KOPT-K1 (cell line): ENCODE measurements around the gene UBP1.
"Not testable (repeated sequence)": the region's sequence is repeated elsewhere in the genome, so short reads cannot be mapped to it uniquely, and the experiment has no call there.

Source experiments
- H3K27ac ChIP-seq: fragments of 200-600 bp; sonication (generic); 2 replicates; pipeline ENCODE4 v1.5.1; 2016; ENCODE audit warnings: antibody characterized with exemption, mild to moderate bottlenecking, low read depth, low read length; ENCODE audit not compliant: poor library complexity, severe bottlenecking
- H3K36me3 ChIP-seq: fragments of 200-600 bp; sonication (generic); 2 replicates; pipeline ENCODE4 v1.5.1; 2017; ENCODE audit warnings: antibody characterized with exemption, mild to moderate bottlenecking, low read length, moderate library complexity; ENCODE audit not compliant: insufficient read depth
- H3K9me3 ChIP-seq: fragments of 200-600 bp; sonication (generic); 2 replicates; pipeline ENCODE4 v1.5.1; 2017; ENCODE audit warnings: antibody characterized with exemption, low read length, mild to moderate bottlenecking; ENCODE audit not compliant: insufficient read depth, poor library complexity, severe bottlenecking

UBP1 gene

GRCh38 chr3:33441225-33441976 is 1.2 kb upstream of the UBP1 start:
- Histone ChIP-seq H3K9me3 (no peaks in the 10 kb centered on the region), H3K36me3 (no peaks in the 10 kb centered on the region), H3K27ac (peak overlapping the region; percentile 97)

- no peaks in the 10 kb centered on the region for H3K36me3 ChIP-seq
- peak overlapping the region; percentile 97 for H3K27ac ChIP-seq
Observed at GRCh38 chr3:33439546-33440327, 468 bp downstream of the UBP1 start.

DNA sequence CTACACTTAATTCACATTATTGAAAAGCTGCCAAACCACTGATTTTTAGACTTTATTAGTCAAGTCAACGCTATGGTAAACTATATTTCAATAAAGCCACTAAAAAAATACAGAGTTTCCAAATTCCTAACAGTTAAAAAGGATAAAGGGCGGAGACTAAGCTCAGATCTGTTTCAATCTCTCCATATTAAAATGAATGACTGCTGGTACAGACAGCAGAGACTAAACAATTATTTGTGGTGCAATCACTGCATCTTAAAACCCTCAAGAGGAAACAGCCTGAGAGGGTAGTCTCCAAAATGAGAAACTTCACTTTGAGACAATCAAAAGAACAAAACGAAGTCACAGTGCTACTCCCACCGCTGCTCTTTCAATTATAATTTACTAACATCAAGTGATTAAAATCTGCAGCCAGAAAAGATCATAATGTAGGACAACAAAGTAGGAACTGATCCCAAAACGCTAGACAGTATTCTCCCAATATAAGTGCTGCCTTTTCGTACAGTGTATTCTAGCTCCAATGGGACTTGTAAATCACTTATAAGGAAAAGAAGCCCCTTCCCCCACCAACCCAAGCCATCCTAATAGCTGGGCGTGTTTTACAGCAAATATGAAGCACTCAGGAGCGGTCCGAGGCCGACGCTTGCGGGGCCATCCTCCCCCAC is 1.2 kb downstream of the UBP1 start:
- Histone ChIP-seq H3K36me3 (no peaks in the 10 kb centered on the region), H3K27ac (peak overlapping the region; percentile 97), H3K9me3 (no peaks in the 10 kb centered on the region)

More at GRCh38 chr3:33439546-33440327, 468 bp downstream of the UBP1 start:
- H3K9me3 ChIP-seq: no peaks in the 10 kb centered on the region

DNA sequence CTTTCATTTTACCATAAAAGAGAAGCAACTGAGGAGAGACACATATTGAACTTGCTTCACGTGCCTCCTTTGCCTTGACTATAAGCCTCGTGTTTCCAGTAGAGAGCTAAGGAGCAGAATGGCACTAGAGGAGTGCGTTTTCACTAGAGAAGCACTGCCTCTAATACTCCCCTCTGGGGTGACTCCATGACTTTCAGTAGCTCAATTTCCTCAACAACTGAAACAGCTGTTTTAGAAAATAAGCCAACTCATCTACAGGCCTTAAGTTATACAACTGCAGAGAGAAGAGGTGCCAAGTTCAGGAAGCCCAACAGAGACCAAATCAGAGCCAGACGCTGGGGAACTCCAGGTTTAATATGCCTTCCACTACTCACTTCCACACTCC is 1.9 kb downstream of the UBP1 start:
- no peaks in the 10 kb centered on the region for H3K36me3 ChIP-seq
- H3K27ac ChIP-seq: peak overlapping the region; percentile 97
- H3K9me3 ChIP-seq: no peaks in the 10 kb centered on the region

GRCh38 chr3:33437556-33438283 is 2.5 kb downstream of the UBP1 start:
- Histone ChIP-seq H3K36me3 (no peaks in the 10 kb centered on the region), H3K27ac (peak overlapping the region; percentile 97), H3K9me3 (no peaks in the 10 kb centered on the region)

GRCh38 chr3:33433843-33434242 is 6.4 kb downstream of the UBP1 start:
- Histone ChIP-seq H3K36me3 (no peaks in the 10 kb centered on the region), H3K27ac (no peak overlapping the region), H3K9me3 (no peaks in the 10 kb centered on the region)

DNA sequence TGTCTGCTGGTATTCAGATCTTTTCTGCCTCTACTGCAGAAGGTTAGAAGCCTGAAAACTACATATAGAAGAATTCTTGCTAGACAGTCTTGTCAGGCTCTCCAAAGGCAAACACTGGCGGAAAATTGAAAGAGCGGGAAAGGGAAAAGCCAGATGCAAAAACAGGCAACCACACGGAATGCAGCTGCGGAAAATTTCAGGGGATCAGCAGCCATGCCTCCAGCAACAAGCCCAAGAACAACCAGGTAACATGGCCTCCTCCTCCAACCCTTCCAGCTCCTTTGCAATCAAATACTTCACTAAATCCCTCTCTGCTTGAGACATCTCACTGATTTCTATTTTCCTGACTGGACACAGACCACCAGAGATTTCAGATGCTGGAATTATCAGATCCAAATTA is 9.6 kb downstream of the UBP1 start:
- no peaks in the 10 kb centered on the region for H3K9me3 ChIP-seq
- peaks cover under 1% of the 10 kb centered on the region; the same call in 1 of the 2 replicates for H3K36me3 ChIP-seq
- no peak overlapping the region for H3K27ac ChIP-seq

DNA sequence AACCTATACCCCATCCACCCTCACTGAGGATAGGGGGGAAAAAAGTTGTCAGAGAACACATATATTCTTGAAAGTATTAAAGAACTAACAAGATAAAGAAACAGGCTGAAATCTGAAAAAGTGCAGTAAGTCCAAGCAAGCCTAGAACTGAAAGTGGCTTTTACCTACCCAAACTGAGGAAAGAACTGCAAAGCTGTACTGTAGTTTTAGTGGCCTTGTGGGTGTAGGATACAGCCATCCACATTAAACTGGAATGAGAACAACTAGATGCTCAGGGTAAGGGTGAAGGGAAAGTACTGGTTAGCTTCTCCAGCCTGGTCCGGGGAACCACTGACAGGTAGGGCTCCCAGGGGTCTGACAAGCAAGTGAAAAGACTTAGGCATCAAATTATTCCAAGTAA is 10.1 kb downstream of the UBP1 start:
- Histone ChIP-seq H3K36me3 (peaks cover 6% of the 10 kb centered on the region), H3K27ac (no peak overlapping the region), H3K9me3 (no peaks in the 10 kb centered on the region)

DNA sequence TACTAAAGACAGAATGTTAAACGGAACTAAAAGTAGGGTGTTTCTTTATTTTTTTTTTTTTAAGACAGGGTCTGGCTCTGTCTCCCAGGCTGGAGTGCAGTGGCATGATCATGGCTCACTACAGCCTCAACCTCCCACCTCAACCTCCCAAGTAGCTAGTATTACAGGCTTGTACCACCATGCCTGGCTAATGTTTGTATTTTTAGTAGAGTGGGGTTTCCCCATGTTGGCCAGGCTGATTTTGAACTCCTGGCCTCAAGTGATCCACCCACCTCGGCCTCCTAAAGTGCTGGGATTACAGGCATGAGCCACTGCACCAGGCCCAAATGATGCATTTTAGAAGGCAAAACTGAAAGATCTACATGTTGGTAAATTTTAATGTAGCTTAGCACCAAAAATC is 10.9 kb downstream of the UBP1 start:
- peaks cover 13% of the 10 kb centered on the region for H3K36me3 ChIP-seq
- not testable (repeated sequence) for H3K9me3 ChIP-seq, H3K27ac ChIP-seq

DNA sequence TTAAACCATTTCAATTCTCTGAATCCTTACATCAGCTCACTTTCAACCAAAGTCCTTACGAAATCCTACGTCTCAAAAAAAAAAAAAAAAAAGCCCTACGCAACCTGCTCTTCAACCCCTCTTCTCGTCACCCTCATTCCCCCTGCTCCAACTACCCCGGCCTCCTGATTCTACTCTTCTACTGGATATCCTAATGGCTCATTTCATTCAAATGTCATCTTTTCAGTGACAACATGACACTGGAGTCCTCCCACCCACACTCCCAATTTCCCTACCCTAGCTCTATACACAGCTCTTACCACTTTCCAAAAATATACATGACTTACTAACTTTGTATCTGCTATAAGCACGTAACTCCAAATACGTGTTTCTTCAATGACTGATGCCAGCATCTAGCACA is 11.5 kb downstream of the UBP1 start:
- peaks cover 19% of the 10 kb centered on the region for H3K36me3 ChIP-seq
- no peak overlapping the region for H3K27ac ChIP-seq
- H3K9me3 ChIP-seq: no peaks in the 10 kb centered on the region

DNA sequence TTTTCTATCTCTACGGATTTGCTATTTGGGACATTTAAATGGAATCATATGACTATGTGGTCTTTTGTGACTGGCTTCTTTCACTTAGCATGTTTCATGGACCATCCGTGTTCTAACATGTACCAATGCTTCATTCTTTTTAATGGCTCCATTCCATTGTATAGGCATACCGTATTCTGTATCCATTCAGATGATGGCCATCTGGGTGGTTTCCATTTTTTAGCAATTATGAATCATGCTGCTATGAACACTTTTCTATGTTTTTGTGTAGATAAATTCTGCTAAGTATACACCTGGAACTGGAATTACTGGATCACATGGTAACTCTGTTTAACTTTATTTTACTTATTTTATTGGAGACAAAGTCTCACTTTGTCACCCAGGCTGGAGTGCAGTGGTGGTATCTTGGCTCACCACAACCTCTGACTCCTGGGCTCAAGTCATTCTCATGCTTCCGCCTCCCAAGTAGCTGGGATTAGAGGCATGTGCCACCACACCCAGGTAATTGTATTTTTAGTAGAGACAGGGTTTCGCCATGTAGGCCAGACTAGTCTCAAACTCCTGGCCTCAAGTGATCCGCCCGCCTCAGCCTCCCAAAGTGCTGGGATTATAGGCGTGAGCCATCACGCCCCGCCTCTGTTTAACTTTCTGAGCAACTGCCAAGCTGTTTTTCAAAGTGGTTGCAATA is 13.4 kb downstream of the UBP1 start:
- Histone ChIP-seq H3K27ac (no peak overlapping the region), H3K36me3 (peaks cover 35% of the 10 kb centered on the region)

GRCh38 chr3:33426068-33426467 is 14.1 kb downstream of the UBP1 start:
- H3K27ac ChIP-seq: no peak overlapping the region

More for the DNA sequence above, 13.4 kb downstream of the UBP1 start:
- no peaks in the 10 kb centered on the region for H3K9me3 ChIP-seq

DNA sequence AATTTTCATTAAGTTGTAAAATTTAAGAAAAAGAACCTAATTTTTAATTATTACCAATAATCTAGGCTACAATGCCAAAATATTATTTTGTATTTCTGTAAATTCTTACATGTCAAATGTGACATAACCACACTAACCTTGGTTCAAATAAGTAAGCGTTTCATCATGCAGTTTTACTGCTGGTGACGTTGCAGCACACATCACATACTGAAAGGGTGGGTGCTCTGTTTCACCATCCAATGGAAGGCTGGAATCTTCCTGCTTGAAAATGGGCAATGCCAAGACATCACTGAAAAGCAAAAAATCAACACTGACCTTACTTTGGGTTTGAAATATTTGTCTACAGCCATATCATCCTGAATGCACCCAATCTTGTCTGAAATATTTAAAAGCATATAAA is 14.8 kb downstream of the UBP1 start:
- Histone ChIP-seq H3K27ac (no peak overlapping the region), H3K9me3 (no peaks in the 10 kb centered on the region), H3K36me3 (peaks cover 48% of the 10 kb centered on the region)

More at GRCh38 chr3:33426068-33426467, 14.1 kb downstream of the UBP1 start:
- no peaks in the 10 kb centered on the region for H3K9me3 ChIP-seq
- peaks cover 42% of the 10 kb centered on the region for H3K36me3 ChIP-seq
